H1 (cell line): ENCODE measurements around the gene GPHA2. TPM values are rescaled to one million over a fixed set of nuclear protein-coding genes. Genes with fewer than 3 reads are reported as not detected.

Experiments
- BCL11A ChIP-seq, 2 experiments: IDR thresholded peaks; one replicate each; pipeline ENCODE4 v1.6.1; 2011; ENCODE audit warnings: low read depth in 2 of 2, low read length in 2 of 2, mild to moderate bottlenecking in 2 of 2
- CBX8 ChIP-seq: fragments of 300-800, 300-1000 bp; sonication (generic); IDR thresholded peaks from 2 replicates; pipeline ENCODE4 v1.7.1; 2016; ENCODE audit warnings: low read depth, low read length, borderline replicate concordance
- GABPA ChIP-seq: IDR thresholded peaks from 2 replicates; pipeline ENCODE4 v1.6.1; 2011; ENCODE audit warnings: mild to moderate bottlenecking, low read length, moderate library complexity, borderline replicate concordance; ENCODE audit not compliant: insufficient read depth
- HDAC2 ChIP-seq, 2 experiments: fragments of 300-600 bp in 1 of 2; sonication (generic) in 1 of 2; IDR thresholded peaks; 2 replicates each; pipeline ENCODE4 v1.6.1; 2011 to 2012; ENCODE audit warnings: low read depth in 2 of 2, low read length in 2 of 2, mild to moderate bottlenecking in 2 of 2, moderate library complexity in 2 of 2, borderline replicate concordance in 1 of 2, inconsistent platforms in 1 of 2
- JUN ChIP-seq: IDR thresholded peaks from 2 replicates; pipeline ENCODE4 v1.6.1; 2011; ENCODE audit warnings: low read depth, mild to moderate bottlenecking, improper control_type of control experiment, low read length
- JUND ChIP-seq: IDR thresholded peaks from 2 replicates; pipeline ENCODE4 v1.6.1; 2011; ENCODE audit warnings: mild to moderate bottlenecking, improper control_type of control experiment, low read length
- PHF8 ChIP-seq: fragments of 200-600 bp; sonication (generic); conservative IDR thresholded peaks from 2 replicates; pipeline ENCODE4 v1.7.1; 2012; ENCODE audit warnings: low read depth, mild to moderate bottlenecking, inconsistent platforms, low read length, moderate library complexity
- POU5F1 ChIP-seq: IDR thresholded peaks from 2 replicates; pipeline ENCODE4 v1.6.1; 2011; ENCODE audit warnings: low read depth, mild to moderate bottlenecking, low read length, moderate library complexity
- RBBP5 ChIP-seq: IDR thresholded peaks from 2 replicates; pipeline ENCODE4 v1.7.1; 2012; ENCODE audit warnings: low read depth, mild to moderate bottlenecking, inconsistent platforms, low read length, moderate library complexity, borderline replicate concordance
- RFX5 ChIP-seq: IDR thresholded peaks from 2 replicates; pipeline ENCODE4 v1.6.1; 2011; ENCODE audit warnings: low read depth, low read length, improper control_type of control experiment, borderline replicate concordance
- RNF2 ChIP-seq: fragments of 200-900, 300-1000 bp; sonication (generic); IDR thresholded peaks from 2 replicates; pipeline ENCODE4 v1.7.1; 2016; ENCODE audit warnings: borderline replicate concordance, low read depth, mild to moderate bottlenecking, antibody characterized with exemption, low read length; ENCODE audit not compliant: poor library complexity, severe bottlenecking; ENCODE audit errors: missing control alignments
- RXRA ChIP-seq: IDR thresholded peaks from 2 replicates; pipeline ENCODE4 v1.6.1; 2011; ENCODE audit warnings: low read depth, mild to moderate bottlenecking, low read length, moderate library complexity; ENCODE audit not compliant: insufficient read depth
- SIN3A ChIP-seq, 2 experiments: IDR thresholded peaks in 1 of 2; conservative IDR thresholded peaks in 1 of 2; 2 replicates each; pipeline ENCODE4 v1.6.1; 2011 to 2012; ENCODE audit warnings: low read length in 2 of 2, improper control_type of control experiment in 1 of 2, low read depth in 1 of 2, mild to moderate bottlenecking in 1 of 2
- SIX5 ChIP-seq: IDR thresholded peaks from 2 replicates; pipeline ENCODE4 v1.6.1; 2011; ENCODE audit warnings: mild to moderate bottlenecking, low read depth, low read length
- SP1 ChIP-seq: IDR thresholded peaks from 2 replicates; pipeline ENCODE4 v1.6.1; 2011; ENCODE audit warnings: low read depth, low read length
- SP4 ChIP-seq: IDR thresholded peaks from 2 replicates; pipeline ENCODE4 v1.6.1; 2012; ENCODE audit warnings: low read length, inconsistent platforms
- SRF ChIP-seq: IDR thresholded peaks from 2 replicates; pipeline ENCODE4 v1.6.1; 2011; ENCODE audit warnings: mild to moderate bottlenecking, low read depth, low read length, moderate library complexity
- TEAD4 ChIP-seq: IDR thresholded peaks from 2 replicates; pipeline ENCODE4 v1.6.1; 2012; ENCODE audit warnings: low read depth, low read length, inconsistent platforms, mixed read lengths
- YY1 ChIP-seq: IDR thresholded peaks from 2 replicates; pipeline ENCODE4 v1.6.1; 2011; ENCODE audit warnings: low read depth, mild to moderate bottlenecking, low read length
- polyA plus RNA-seq, 7 experiments: library from polyadenylated mRNA; depleted of rRNA in 3 of 7; stranded (reverse) in 5 of 7; unstranded in 2 of 7; fragments of >200 nt in 5 of 7; fragments of 200-250 nt in 2 of 7; gene quantifications; 1 replicate in 5 of 7; 2 replicates in 1 of 7; 4 replicates in 1 of 7; pipeline versions ENCODE4 v1.2.1 to v1.2.3, GENCODE V29; 2011 to 2013; ENCODE audit warnings: missing spikeins in 2 of 7, mixed read lengths in 2 of 7
- total RNA-seq: library from RNA; stranded (reverse); fragmentation: NEBNext Ultra II Directional; extraction: Animal tissue kit (Norgen Biotek cat#: 25700); gene quantifications from 2 replicates; pipeline ENCODE4 v1.2.1, GENCODE V29; 2021
- TF ChIP-seq, protein P1 (sequence below): IDR thresholded peaks from 2 replicates; pipeline ENCODE4 v1.6.1; 2012; ENCODE audit warnings: inconsistent platforms
- TF ChIP-seq, protein P2 (sequence below): IDR thresholded peaks from 2 replicates; pipeline ENCODE4 v1.6.1; 2012; ENCODE audit warnings: inconsistent platforms

GPHA2 gene
- total and polyA plus RNA-seq, 2 of the 8 experiments (the other 6 are each of a cell fraction or from before 2014, with no cell fraction given), result 0.97 to 4.4 TPM

DNA sequence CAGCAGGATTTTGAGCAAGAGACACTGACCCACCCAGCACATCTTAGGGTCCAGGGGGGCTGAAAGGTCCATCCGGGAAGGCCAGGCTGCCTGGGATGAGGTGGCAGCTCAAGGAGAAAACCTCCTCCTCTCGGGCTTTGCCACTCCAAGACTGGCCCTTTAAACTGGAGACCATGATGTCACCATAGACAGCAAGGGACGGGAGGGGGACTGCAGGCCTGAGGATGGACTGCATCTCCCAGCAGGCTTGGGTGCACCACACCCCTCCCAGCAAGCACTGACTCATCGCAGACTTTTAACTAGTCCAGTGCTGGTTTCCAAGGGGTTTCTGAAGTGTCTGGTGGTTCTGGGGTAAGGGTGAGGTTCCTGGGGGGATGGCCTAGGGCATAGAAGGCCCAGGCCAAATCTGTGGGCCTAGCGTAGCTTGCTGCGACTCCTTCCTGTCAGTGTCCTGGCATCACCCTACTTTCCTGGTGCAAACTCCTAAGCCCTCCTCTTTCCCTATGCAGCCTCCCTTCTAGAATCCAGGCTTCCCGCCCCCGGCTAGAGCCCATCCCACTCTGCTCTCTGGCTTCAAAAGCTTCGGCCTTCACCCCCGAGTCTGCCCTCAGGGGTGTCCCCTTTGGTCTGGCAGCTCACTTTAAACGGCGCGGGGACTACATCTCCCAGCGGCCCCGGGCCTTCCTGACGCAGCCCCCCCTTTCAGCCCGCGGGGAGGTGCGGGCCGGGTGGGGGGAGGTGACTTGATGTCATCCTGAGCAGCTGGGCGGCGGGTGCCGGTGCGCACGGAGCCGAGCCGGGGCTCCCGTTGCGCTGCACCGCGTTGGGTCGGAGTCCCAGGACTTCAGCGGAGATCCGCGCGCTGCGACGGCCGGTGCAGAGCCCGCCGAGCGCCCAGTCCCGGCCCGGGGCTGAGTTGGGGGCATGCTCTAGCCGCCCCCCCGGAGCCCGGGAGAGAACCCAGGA lies 11.5 kb downstream of the GPHA2 start, which contains the start of gene PPP2R5B (continued):
- TF ChIP-seq SIN3A (conservative IDR thresholded peaks at IDR 0.05 in 1 of 2, IDR thresholded peaks at IDR 0.05 in 1 of 2; ENCODE audit: low read depth in 1 of 2, low read length in 2 of 2), result peak; percentile 62 to 84; a peak in 3 of 4 replicates
- TF ChIP-seq RFX5, result no peak
- TF ChIP-seq SP1, result peak; percentile 78
- peak; percentile 58; the same call in 1 of the 2 replicates for TF ChIP-seq SP4
- no peak for TF ChIP-seq CBX8
- TF ChIP-seq YY1, result peak; percentile 6; the same call in 1 of the 2 replicates
- no peak for TF ChIP-seq RXRA
- no peak for TF ChIP-seq TEAD4
- no peak for TF ChIP-seq RNF2
- TF ChIP-seq SIX5, result peak; percentile 67
- TF ChIP-seq JUN, result peak; percentile 76; the same call in 1 of the 2 replicates
- no peak for TF ChIP-seq GABPA
- peak; percentile 97 for TF ChIP-seq JUND
- TF ChIP-seq POU5F1, result no peak
- TF ChIP-seq PHF8, result 0 out of 2 replicates have a peak, but pooled peaks have one; percentile 23
- peak in 1 of 2 experiments; percentile 72; a peak in 1 of 4 replicates for TF ChIP-seq HDAC2 (IDR thresholded peaks at IDR 0.05; ENCODE audit: borderline replicate concordance in 1 of 2, low read depth in 2 of 2, low read length in 2 of 2)
- no peak for TF ChIP-seq BCL11A (IDR thresholded peaks at IDR 0.05; ENCODE audit: low read depth in 2 of 2, low read length in 2 of 2)
- TF ChIP-seq, protein P1, sequence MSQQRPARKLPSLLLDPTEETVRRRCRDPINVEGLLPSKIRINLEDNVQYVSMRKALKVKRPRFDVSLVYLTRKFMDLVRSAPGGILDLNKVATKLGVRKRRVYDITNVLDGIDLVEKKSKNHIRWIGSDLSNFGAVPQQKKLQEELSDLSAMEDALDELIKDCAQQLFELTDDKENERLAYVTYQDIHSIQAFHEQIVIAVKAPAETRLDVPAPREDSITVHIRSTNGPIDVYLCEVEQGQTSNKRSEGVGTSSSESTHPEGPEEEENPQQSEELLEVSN, result no peak
- TF ChIP-seq, protein P2, sequence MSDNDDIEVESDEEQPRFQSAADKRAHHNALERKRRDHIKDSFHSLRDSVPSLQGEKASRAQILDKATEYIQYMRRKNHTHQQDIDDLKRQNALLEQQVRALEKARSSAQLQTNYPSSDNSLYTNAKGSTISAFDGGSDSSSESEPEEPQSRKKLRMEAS, result 0 out of 2 replicates have a peak, but pooled peaks have one; percentile 8
- no peak for TF ChIP-seq SRF
- peak; percentile 33; the same call in 1 of the 2 replicates for TF ChIP-seq RBBP5
